ENCODE data around the gene TNFSF10.

TNFSF10 gene

GRCh38 chr3:172536505-172536904 lies 13.3 kb upstream of the TNFSF10 start:
- no peaks in the 10 kb centered on the region for H3K36me3 ChIP-seq (replicated peaks in 1 of 2; ENCODE audit: control insufficient read depth in 2 of 2, insufficient read depth in 2 of 2, low read length in 2 of 2)
- peaks cover 0 to 2% of the 10 kb centered on the region in 2 donors for H3K9me3 ChIP-seq (replicated peaks in 1 of 2; ENCODE audit: control insufficient read depth in 2 of 2, insufficient read depth in 1 of 2, low read depth in 1 of 2, low read length in 2 of 2)

GRCh38 chr3:172530566-172530965 lies 7.3 kb upstream of the TNFSF10 start:
- WGBS, 2 donors (ENCODE audit: extremely low coverage in 2 of 2, insufficient read length in 2 of 2, insufficient replicate concordance in 1 of 2) = no CpG with 5 or more reads among the region's 2 CpGs
- Histone ChIP-seq H3K4me1 (ENCODE audit: control insufficient read depth in 2 of 2, insufficient read depth in 1 of 2, low read depth in 1 of 2, low read length in 2 of 2) (no peaks in the 10 kb centered on the region), H3K9ac (ENCODE audit: low read depth, low read length, poor library complexity) (no peak overlapping the region), H3K79me1 (ENCODE audit: low read depth, low read length) (no peaks in the 10 kb centered on the region), H2BK120ac (ENCODE audit: low read depth, low read length) (no peak overlapping the region), H2AFZ (ENCODE audit: low read length) (no peak overlapping the region), H3K14ac (ENCODE audit: low read length) (no peak overlapping the region), H3K36me3 (replicated peaks in 1 of 2; ENCODE audit: control insufficient read depth in 2 of 2, insufficient read depth in 2 of 2, low read length in 2 of 2) (no peaks in the 10 kb centered on the region), H2BK5ac (ENCODE audit: low read length) (no peak overlapping the region), H3K9me3 (replicated peaks in 1 of 2; ENCODE audit: control insufficient read depth in 2 of 2, insufficient read depth in 1 of 2, low read depth in 1 of 2, low read length in 2 of 2) (peaks cover 0 to 2% of the 10 kb centered on the region in 2 donors), H3K4me2 (ENCODE audit: insufficient read depth, low read length, poor library complexity, severe bottlenecking) (no peak overlapping the region), H3K27me3 (ENCODE audit: control insufficient read depth in 3 of 3, insufficient read depth in 3 of 3, low read depth in 1 of 3, low read length in 3 of 3) (peaks cover 0 to 3% (median 0%) of the 10 kb centered on the region in 3 experiments), H3K4me3 (ENCODE audit: low read length in 2 of 2) (no peak overlapping the region), H4K91ac (ENCODE audit: low read depth, low read length, poor library complexity) (no peak overlapping the region), H3K23ac (ENCODE audit: low read depth, low read length, poor library complexity) (no peak overlapping the region), H3K18ac (ENCODE audit: low read length) (no peak overlapping the region), H3K27ac (replicated peaks; ENCODE audit: low read length) (no peak overlapping the region), H2BK12ac (ENCODE audit: low read length) (no peak overlapping the region), H2AK5ac (ENCODE audit: low read depth, low read length) (no peak overlapping the region), H2BK15ac (ENCODE audit: low read length) (no peak overlapping the region), H4K8ac (ENCODE audit: low read depth, low read length) (no peak overlapping the region), H3K4ac (ENCODE audit: low read length) (no peak overlapping the region)
- DNase-seq (ENCODE audit: low spot score) = no peak

More at GRCh38 chr3:172536505-172536904, 13.3 kb upstream of the TNFSF10 start:
- H3K4me1 ChIP-seq (ENCODE audit: control insufficient read depth in 2 of 2, insufficient read depth in 1 of 2, low read depth in 1 of 2, low read length in 2 of 2) = no peaks in the 10 kb centered on the region
- no peak overlapping the region for H3K23ac ChIP-seq (ENCODE audit: low read depth, low read length, poor library complexity)
- no peak overlapping the region for H4K8ac ChIP-seq (ENCODE audit: low read depth, low read length)
- H2BK5ac ChIP-seq (ENCODE audit: low read length) = no peak overlapping the region
- H3K27ac ChIP-seq (replicated peaks; ENCODE audit: low read length) = no peak overlapping the region
- no peak for DNase-seq (ENCODE audit: low spot score)
- H3K4me3 ChIP-seq (ENCODE audit: low read length in 2 of 2) = no peak overlapping the region
- H3K14ac ChIP-seq (ENCODE audit: low read length) = no peak overlapping the region
- H4K91ac ChIP-seq (ENCODE audit: low read depth, low read length, poor library complexity) = no peak overlapping the region
- H3K9ac ChIP-seq (ENCODE audit: low read depth, low read length, poor library complexity) = no peak overlapping the region
- no peak overlapping the region for H3K18ac ChIP-seq (ENCODE audit: low read length)
- H2AK5ac ChIP-seq (ENCODE audit: low read depth, low read length) = no peak overlapping the region
- H3K27me3 ChIP-seq (ENCODE audit: control insufficient read depth in 3 of 3, insufficient read depth in 3 of 3, low read depth in 1 of 3, low read length in 3 of 3) = peaks cover 0 to 3% (median 0%) of the 10 kb centered on the region in 3 experiments
- no peak overlapping the region for H3K4me2 ChIP-seq (ENCODE audit: insufficient read depth, low read length, poor library complexity, severe bottlenecking)
- H3K4ac ChIP-seq (ENCODE audit: low read length) = no peak overlapping the region
- H2BK120ac ChIP-seq (ENCODE audit: low read depth, low read length) = no peak overlapping the region
- H2AFZ ChIP-seq (ENCODE audit: low read length) = no peak overlapping the region
- H2BK12ac ChIP-seq (ENCODE audit: low read length) = no peak overlapping the region
- WGBS, 2 donors (ENCODE audit: extremely low coverage in 2 of 2, insufficient read length in 2 of 2, insufficient replicate concordance in 1 of 2) = no CpG with 5 or more reads among the region's 1 CpG
- H3K79me1 ChIP-seq (ENCODE audit: low read depth, low read length) = no peaks in the 10 kb centered on the region
- no peak overlapping the region for H2BK15ac ChIP-seq (ENCODE audit: low read length)

GRCh38 chr3:172530101-172530561 lies 6.9 kb upstream of the TNFSF10 start:
- H2AK5ac ChIP-seq (ENCODE audit: low read depth, low read length) = no peak overlapping the region
- H2BK120ac ChIP-seq (ENCODE audit: low read depth, low read length) = no peak overlapping the region
- no peak overlapping the region for H2BK15ac ChIP-seq (ENCODE audit: low read length)
- no peak overlapping the region for H3K14ac ChIP-seq (ENCODE audit: low read length)
- peaks cover 0 to 3% (median 0%) of the 10 kb centered on the region in 3 experiments for H3K27me3 ChIP-seq (ENCODE audit: control insufficient read depth in 3 of 3, insufficient read depth in 3 of 3, low read depth in 1 of 3, low read length in 3 of 3)
- no peak overlapping the region for H3K4ac ChIP-seq (ENCODE audit: low read length)
- H3K9me3 ChIP-seq (replicated peaks in 1 of 2; ENCODE audit: control insufficient read depth in 2 of 2, insufficient read depth in 1 of 2, low read depth in 1 of 2, low read length in 2 of 2) = peaks cover 0 to 2% of the 10 kb centered on the region in 2 donors
- H3K4me2 ChIP-seq (ENCODE audit: insufficient read depth, low read length, poor library complexity, severe bottlenecking) = no peak overlapping the region
- H3K9ac ChIP-seq (ENCODE audit: low read depth, low read length, poor library complexity) = no peak overlapping the region
- DNase-seq (ENCODE audit: low spot score) = no peak
- H4K91ac ChIP-seq (ENCODE audit: low read depth, low read length, poor library complexity) = no peak overlapping the region
- H2AFZ ChIP-seq (ENCODE audit: low read length) = no peak overlapping the region
- H3K18ac ChIP-seq (ENCODE audit: low read length) = no peak overlapping the region
- no peak overlapping the region for H4K8ac ChIP-seq (ENCODE audit: low read depth, low read length)
- no peak overlapping the region for H2BK5ac ChIP-seq (ENCODE audit: low read length)
- no peak overlapping the region for H3K23ac ChIP-seq (ENCODE audit: low read depth, low read length, poor library complexity)
- no CpG with 5 or more reads among the region's 2 CpGs for WGBS, 2 donors (ENCODE audit: extremely low coverage in 2 of 2, insufficient read length in 2 of 2, insufficient replicate concordance in 1 of 2)
- H2BK12ac ChIP-seq (ENCODE audit: low read length) = no peak overlapping the region
- H3K79me1 ChIP-seq (ENCODE audit: low read depth, low read length) = no peaks in the 10 kb centered on the region
- no peak overlapping the region for H3K4me3 ChIP-seq (ENCODE audit: low read length in 2 of 2)
- H3K4me1 ChIP-seq (ENCODE audit: control insufficient read depth in 2 of 2, insufficient read depth in 1 of 2, low read depth in 1 of 2, low read length in 2 of 2) = no peaks in the 10 kb centered on the region
- H3K36me3 ChIP-seq (replicated peaks in 1 of 2; ENCODE audit: control insufficient read depth in 2 of 2, insufficient read depth in 2 of 2, low read length in 2 of 2) = no peaks in the 10 kb centered on the region
- H3K27ac ChIP-seq (replicated peaks; ENCODE audit: low read length) = no peak overlapping the region

GRCh38 chr3:172528677-172529076 lies 5.4 kb upstream of the TNFSF10 start:
- no CpG with 5 or more reads among the region's 3 CpGs for WGBS, 2 donors (ENCODE audit: extremely low coverage in 2 of 2, insufficient read length in 2 of 2, insufficient replicate concordance in 1 of 2)
- Histone ChIP-seq H2BK15ac (ENCODE audit: low read length) (no peak overlapping the region), H4K8ac (ENCODE audit: low read depth, low read length) (no peak overlapping the region), H2AK5ac (ENCODE audit: low read depth, low read length) (no peak overlapping the region), H3K27me3 (ENCODE audit: control insufficient read depth in 3 of 3, insufficient read depth in 3 of 3, low read depth in 1 of 3, low read length in 3 of 3) (peaks cover 0 to 3% (median 0%) of the 10 kb centered on the region in 3 experiments), H3K79me1 (ENCODE audit: low read depth, low read length) (no peaks in the 10 kb centered on the region), H3K18ac (ENCODE audit: low read length) (no peak overlapping the region), H2AFZ (ENCODE audit: low read length) (no peak overlapping the region), H2BK12ac (ENCODE audit: low read length) (no peak overlapping the region), H2BK5ac (ENCODE audit: low read length) (no peak overlapping the region), H3K14ac (ENCODE audit: low read length) (no peak overlapping the region), H3K36me3 (replicated peaks in 1 of 2; ENCODE audit: control insufficient read depth in 2 of 2, insufficient read depth in 2 of 2, low read length in 2 of 2) (no peaks in the 10 kb centered on the region), H3K27ac (replicated peaks; ENCODE audit: low read length) (no peak overlapping the region), H3K9ac (ENCODE audit: low read depth, low read length, poor library complexity) (no peak overlapping the region), H4K91ac (ENCODE audit: low read depth, low read length, poor library complexity) (no peak overlapping the region), H3K23ac (ENCODE audit: low read depth, low read length, poor library complexity) (no peak overlapping the region), H3K9me3 (replicated peaks in 1 of 2; ENCODE audit: control insufficient read depth in 2 of 2, insufficient read depth in 1 of 2, low read depth in 1 of 2, low read length in 2 of 2) (peaks cover 0 to 2% of the 10 kb centered on the region in 2 donors), H3K4ac (ENCODE audit: low read length) (no peak overlapping the region), H3K4me3 (ENCODE audit: low read length in 2 of 2) (no peak overlapping the region), H3K4me1 (ENCODE audit: control insufficient read depth in 2 of 2, insufficient read depth in 1 of 2, low read depth in 1 of 2, low read length in 2 of 2) (no peaks in the 10 kb centered on the region), H2BK120ac (ENCODE audit: low read depth, low read length) (no peak overlapping the region), H3K4me2 (ENCODE audit: insufficient read depth, low read length, poor library complexity, severe bottlenecking) (no peak overlapping the region)
- no peak for DNase-seq (ENCODE audit: low spot score)
